HepG2 (cell line): ENCODE measurements around the gene SCN8A. TPM values are rescaled to one million over a fixed set of nuclear protein-coding genes. Genes with fewer than 3 reads are reported as not detected.

Experiments used
- CC2D1A ChIP-seq: sonication (generic); formaldehyde crosslinking; IDR thresholded peaks from 2 replicates; pipeline ENCODE4 v1.8.1; 2023; ENCODE audit warnings: mild to moderate bottlenecking, missing genetic modification reagents
- EHMT2 ChIP-seq: fragments of 200-600 bp; sonication (generic); IDR thresholded peaks from 2 replicates; pipeline ENCODE4 v1.7.0; 2017; ENCODE audit warnings: antibody characterized with exemption, low read depth, low read length, borderline replicate concordance
- ZBED4 ChIP-seq: sonication (generic); formaldehyde crosslinking; IDR thresholded peaks from 2 replicates; pipeline ENCODE4 v1.4.0; 2020; ENCODE audit warnings: missing genetic modification reagents, borderline replicate concordance
- ZFP91 ChIP-seq: sonication (generic); formaldehyde crosslinking; IDR thresholded peaks from 2 replicates; pipeline ENCODE4 v1.9.0; 2022; ENCODE audit warnings: missing genetic modification reagents, mild to moderate bottlenecking, borderline replicate concordance
- ZNF781 ChIP-seq: sonication (generic); formaldehyde crosslinking; IDR thresholded peaks from 2 replicates; pipeline ENCODE4 v1.5.1; 2020; ENCODE audit warnings: borderline replicate concordance, mild to moderate bottlenecking, missing genetic modification reagents; ENCODE audit errors: not compliant biosample characterization
- ZNF784 ChIP-seq: sonication (generic); formaldehyde crosslinking; IDR thresholded peaks from 2 replicates; pipeline ENCODE4 v1.5.1; 2020; ENCODE audit warnings: missing genetic modification reagents, mild to moderate bottlenecking, borderline replicate concordance
- polyA plus RNA-seq, 8 experiments: library from polyadenylated mRNA; depleted of rRNA in 3 of 8; stranded (reverse) in 7 of 8; unstranded in 1 of 8; fragments of >200 nt; fragmentation: Illumina TruSeq in 4 of 8; extraction: Trizol in 4 of 8; gene quantifications; 2 replicates each; pipeline versions ENCODE4 v1.2.1 to v1.2.3, GENCODE V29; 2011 to 2016; ENCODE audit warnings: low read depth in 4 of 8, missing spikeins in 1 of 8, mixed read lengths in 1 of 8; ENCODE audit not compliant: insufficient read depth in 1 of 8
- total RNA-seq, 5 experiments: library from RNA; depleted of rRNA; stranded (reverse); fragments of >200 nt; fragmentation: Illumina TruSeq; extraction: Trizol; gene quantifications; 2 replicates each; pipeline ENCODE4 v1.2.3, GENCODE V29; 2016; ENCODE audit warnings: low read depth in 1 of 5

The SCN8A gene
- total and polyA plus RNA-seq, 2 of the 13 experiments (the other 11 are each of a cell fraction or from before 2014, with no cell fraction given): 0.57 to 1.4 TPM

- TF ChIP-seq ZBED4 (CRISPR knock-in tag): no peak
- TF ChIP-seq EHMT2: no peak
- no peak for TF ChIP-seq CC2D1A (CRISPR knock-in tag)
- TF ChIP-seq ZFP91 (CRISPR knock-in tag): no peak
- TF ChIP-seq ZNF784 (CRISPR knock-in tag): no peak
- TF ChIP-seq ZNF781 (CRISPR knock-in tag): no peak
Measured at GRCh38 chr12:51834411-51834810, 243.4 kb downstream of the SCN8A start (continued).
